Putamen (tissue), 1 donor: ENCODE measurements around the gene MXRA7.
A peak's percentile ranks its signal among the peaks of the same experiment; 100 is the strongest.
"Not testable (repeated sequence)": the region's sequence is repeated elsewhere in the genome, so short reads cannot be mapped to it uniquely, and the experiment has no call there.

Experiments
- DNase-seq: peaks from one replicate; pipeline ENCODE4 v3.0.0-alpha.2; 2016; ENCODE audit warnings: low spot score

Gene MXRA7

DNA sequence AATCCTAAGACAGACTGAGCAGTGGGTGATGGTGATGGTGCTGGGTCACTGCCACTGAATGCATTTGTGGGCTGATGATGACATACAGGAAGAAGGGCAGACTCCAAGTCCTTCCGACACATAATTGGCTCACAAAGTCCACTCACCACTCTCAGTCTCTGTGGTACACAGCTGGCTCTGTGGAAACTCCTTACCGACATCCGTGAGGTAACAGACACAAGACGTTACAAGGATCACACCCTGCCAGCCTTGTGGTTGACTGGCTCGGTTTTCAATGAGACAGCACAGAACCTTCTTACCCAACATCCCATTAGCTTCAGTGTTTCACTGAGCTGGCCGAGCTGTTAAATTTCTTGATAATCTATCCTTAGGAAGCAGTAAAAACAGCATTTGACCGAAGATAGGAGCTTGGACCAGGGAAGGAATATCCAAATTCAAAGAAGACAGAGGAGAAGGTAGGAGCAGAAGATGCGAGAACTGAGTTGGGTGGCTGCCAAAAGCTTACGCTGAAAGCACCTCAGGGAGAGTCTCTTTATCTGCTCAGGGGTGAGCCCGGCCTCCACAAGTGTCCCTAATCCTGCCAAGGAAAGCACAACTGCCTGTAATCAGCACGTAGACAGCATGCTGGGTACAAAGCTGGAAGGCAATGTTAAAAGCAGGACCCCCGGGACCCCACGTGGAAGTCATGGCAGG, 5.5 kb upstream of the MXRA7 start:
- no peak for DNase-seq

- DNase-seq = no peak
Observed at GRCh38 chr17:76715496-76715830, 4.7 kb upstream of the MXRA7 start.

DNA sequence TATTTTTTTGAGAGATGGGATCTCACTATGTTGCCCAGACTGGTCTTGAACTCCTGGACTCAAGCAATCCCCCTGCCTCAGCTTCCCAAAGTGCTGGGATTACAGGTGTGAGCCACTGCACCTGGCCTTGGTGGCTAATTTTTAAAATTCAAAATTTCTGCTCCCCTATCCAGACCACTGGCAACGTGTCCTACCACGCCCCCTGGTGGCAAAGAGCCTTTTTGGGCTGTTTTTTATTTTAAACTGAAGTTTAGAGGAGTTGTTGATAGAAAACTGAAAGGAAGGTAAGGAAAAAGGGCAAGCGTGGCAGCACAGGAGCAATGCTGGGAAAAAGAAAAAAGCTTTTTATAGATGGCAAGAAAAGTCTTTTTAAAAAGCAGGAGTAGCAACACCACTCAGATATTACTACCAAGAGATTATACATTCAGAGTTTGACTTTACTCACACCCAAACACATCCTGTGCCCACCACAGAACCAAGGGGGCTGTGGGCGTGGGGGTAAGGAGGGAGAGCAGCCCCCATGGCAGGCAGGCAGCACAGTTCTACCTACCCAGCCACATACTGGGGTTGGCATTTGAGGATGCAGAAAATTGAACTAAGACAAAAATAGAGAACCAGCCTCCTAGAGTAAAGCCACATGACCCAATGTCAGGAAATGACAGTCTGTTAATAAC, 4.2 kb upstream of the MXRA7 start:
- no peak for DNase-seq

- DNase-seq = no peak
Observed at GRCh38 chr17:76714336-76714735, 3.6 kb upstream of the MXRA7 start.

- no peak for DNase-seq
Observed at GRCh38 chr17:76713765-76714164, 3.0 kb upstream of the MXRA7 start.

- not testable (repeated sequence) for DNase-seq
Observed at GRCh38 chr17:76712321-76712720, 1.6 kb upstream of the MXRA7 start.

GRCh38 chr17:76709951-76710862, 558 bp downstream of the MXRA7 start:
- not testable (repeated sequence) for DNase-seq

- DNase-seq = peak; percentile 70
Observed at GRCh38 chr17:76709077-76709950, 1.5 kb downstream of the MXRA7 start.

DNA sequence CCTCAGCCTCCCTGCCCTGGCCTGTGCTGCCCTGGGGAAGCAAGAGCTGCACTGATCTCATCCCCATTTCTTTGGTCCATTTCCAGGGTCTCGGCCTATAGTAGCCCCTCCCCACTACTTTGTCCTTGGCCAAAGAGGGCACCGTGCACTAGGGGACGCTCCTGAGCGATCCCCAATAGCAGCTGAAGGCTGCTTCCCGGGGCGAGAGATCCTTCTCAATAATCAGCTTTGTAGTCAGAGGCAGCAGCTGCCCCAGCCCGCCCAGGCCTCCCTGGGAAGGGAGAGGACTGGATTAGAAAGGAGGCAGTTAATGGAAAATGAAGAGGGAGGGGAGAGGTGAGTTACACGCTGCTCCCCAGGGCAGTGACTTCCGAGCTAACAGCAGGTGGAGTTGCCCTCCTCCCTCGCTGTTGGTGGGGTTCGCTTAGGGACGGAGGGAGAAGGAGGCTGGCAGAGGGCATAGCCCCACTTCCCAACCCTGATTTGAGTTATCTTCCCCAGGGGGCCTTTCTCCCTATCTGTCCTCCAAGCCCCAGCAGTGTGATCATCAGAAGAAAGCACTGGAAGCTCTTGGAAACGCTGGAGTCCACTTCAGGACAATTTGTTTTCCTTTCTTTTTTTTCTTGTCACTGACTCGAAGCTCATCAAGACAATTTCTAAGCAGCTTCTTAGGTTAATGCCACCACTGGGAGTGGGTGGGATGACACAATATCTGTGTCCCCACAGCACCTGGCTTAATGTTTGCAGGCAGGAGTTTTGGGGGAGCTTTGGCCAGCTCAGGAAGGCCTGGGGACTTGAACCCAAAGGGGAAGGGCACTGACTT, 2.6 kb downstream of the MXRA7 start:
- DNase-seq = peak; percentile 80

DNA sequence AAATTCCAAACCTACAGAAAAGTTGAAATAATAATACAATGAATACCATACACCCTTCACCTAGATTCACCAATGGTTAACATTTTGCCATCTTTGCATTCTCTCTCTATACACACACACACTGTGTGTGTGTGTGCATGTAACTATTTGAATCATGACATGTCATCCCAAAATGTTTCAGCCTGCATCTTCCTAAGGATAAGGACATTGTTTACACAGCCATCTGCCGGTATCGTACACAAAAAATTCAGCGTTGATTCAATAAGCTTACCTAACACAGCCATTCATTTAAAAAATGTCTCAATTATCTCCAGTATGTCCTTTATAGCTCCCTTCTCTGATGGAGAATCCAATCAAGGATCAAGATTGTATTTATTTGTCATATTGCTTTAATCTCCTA, 3.9 kb downstream of the MXRA7 start:
- DNase-seq = no peak

GRCh38 chr17:76704805-76705204, 6.0 kb downstream of the MXRA7 start:
- DNase-seq = no peak

DNA sequence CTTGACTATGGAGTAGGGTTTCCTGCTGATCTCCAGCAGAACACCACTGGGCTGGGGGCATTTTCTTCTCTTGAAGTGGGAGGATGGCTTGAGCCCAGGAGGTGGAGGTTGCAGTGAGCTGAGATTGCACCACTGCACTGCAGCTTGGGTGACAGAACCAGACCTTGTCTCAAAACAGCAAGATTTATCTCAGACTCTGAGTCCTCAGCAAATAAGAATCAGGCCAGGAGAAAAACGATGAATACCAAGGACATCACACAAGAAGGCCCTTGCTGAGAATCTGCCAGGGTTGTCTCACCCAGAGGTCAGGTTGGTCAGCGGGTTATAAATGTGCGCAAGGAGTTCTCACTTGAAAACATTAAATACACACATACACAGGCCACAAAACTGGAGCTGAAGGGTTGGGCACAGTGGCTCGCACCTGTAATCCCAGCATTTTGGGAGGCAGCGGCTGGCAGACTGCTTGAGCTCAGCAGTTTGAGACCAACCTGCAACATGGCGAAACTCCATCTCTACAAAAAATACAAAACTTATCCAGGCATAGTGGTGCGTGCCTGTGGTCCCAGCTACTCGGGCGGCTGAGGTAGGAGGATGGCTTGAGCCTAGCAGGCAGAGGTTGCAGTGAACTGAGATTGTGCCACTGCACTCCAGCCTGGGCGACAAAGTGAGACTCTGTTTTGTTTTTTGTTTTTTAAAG, 7.7 kb downstream of the MXRA7 start:
- DNase-seq = no peak

- no peak for DNase-seq
Observed at GRCh38 chr17:76702076-76702475, 8.7 kb downstream of the MXRA7 start.

DNA sequence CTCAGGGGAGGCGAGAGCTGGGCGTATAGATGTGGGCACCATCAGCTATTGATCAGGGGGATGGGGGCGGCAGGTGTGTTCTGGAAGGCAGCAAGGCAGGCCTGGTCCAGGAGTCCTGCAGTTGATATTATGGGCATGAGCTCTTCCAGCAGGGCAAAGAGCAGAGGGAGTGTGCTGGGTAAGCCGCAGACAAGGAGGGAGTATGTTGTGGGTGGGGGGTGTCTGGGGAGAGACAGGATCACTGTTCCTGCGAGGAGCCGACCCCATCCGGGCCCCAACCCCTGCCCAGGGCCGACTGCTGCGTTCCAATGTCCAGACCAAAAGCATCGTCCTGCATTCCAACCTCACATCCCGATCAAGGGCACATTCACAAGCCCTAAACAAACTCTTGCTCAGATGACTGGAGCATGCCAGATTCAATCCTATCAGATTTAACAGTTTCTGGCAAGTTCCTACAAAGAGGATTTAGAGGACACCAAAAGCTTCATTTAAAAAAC, 9.2 kb downstream of the MXRA7 start:
- no peak for DNase-seq

DNA sequence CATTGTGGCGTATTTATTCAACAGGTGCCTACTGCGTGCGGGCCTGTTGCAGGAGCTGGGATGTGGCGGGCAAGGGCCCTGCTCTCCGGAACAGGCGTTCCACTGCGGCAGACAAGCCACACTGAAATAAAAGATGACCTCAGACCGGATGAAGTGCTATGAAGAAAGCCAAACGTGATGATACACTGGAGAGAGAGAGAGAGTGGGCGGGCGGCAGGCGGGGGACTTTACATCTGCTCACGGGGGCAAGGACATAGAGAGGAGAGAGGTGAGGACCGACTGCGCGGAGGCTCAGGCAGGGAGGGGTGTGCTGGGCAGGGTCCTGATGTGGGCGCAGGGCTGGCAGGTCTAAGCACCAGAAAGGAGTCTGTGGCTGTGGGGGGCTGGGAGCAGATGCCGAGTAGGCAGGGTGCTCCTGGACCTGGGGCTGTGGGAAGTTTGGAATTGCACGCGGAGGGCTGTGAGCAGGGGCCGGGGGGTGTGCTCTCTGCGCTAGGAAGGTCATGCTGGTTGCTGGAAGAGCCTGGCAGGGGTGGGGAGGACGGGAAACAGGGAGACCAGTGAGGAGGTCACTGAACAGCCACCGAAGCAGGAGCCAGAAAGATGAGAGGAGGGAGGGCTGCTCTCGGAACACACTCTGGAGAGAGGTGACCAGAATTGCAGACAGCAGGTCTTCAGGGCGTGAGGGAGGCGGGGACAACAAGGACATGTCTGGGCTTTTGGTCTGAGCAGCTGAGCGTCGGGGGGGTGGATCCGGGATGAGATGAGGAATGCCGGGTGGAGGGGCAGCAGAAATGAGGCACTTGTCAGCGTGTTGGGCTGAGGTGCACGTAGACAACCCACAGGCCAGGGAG, 9.9 kb downstream of the MXRA7 start:
- DNase-seq = no peak

DNA sequence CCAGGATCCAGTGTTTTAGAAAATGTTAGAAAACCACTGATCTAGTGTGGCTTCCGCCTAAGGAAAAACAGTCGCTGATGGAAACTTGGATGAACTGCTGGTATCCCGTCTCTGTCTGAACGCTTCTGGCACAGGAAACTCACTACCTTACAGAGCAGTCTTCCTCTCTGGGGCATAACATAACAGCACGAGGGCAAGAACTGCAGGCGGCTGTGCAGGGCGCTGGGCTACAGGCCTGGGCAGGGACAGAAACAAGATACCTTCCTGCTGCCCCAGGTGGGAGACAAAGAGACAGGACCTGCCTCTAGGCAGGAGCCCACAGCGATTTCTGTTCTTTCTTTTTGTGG, 10.5 kb downstream of the MXRA7 start:
- DNase-seq = no peak

DNA sequence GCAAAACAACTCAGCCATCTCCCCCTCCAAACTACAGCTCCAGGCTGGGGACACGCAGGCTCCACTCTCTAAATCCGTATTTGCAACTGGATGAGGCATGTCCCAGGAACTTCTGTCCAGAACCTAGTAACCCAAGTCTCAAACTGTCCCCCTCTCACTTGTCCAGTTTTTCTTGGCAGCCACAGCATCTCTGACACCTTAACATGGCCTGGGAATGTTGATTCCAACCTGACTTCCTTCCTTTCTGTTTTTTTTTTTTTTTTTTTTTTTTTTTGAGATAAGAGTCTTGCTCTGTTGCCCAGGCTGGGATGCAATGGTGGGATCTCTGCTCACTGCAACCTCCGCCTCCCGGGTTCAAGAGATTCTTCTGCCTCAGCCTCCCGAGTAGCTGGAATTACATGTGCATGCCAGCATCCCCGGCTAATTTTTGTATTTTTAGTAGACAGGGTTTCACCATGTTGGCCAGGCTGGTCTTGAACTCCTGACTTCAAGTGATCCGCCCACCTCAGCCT, 12.2 kb downstream of the MXRA7 start:
- not testable (repeated sequence) for DNase-seq

GRCh38 chr17:76697702-76698465, 12.9 kb downstream of the MXRA7 start:
- no peak for DNase-seq
